ENCODE results near the gene PQBP1. TPM values are rescaled to one million over a fixed set of nuclear protein-coding genes. Genes with fewer than 3 reads are reported as not detected.
A peak's percentile ranks its signal among the peaks of the same experiment; 100 is the strongest.

Gene PQBP1
- total RNA-seq, 2 donors from 2014 or later: 43.6 to 48.1 TPM

DNA sequence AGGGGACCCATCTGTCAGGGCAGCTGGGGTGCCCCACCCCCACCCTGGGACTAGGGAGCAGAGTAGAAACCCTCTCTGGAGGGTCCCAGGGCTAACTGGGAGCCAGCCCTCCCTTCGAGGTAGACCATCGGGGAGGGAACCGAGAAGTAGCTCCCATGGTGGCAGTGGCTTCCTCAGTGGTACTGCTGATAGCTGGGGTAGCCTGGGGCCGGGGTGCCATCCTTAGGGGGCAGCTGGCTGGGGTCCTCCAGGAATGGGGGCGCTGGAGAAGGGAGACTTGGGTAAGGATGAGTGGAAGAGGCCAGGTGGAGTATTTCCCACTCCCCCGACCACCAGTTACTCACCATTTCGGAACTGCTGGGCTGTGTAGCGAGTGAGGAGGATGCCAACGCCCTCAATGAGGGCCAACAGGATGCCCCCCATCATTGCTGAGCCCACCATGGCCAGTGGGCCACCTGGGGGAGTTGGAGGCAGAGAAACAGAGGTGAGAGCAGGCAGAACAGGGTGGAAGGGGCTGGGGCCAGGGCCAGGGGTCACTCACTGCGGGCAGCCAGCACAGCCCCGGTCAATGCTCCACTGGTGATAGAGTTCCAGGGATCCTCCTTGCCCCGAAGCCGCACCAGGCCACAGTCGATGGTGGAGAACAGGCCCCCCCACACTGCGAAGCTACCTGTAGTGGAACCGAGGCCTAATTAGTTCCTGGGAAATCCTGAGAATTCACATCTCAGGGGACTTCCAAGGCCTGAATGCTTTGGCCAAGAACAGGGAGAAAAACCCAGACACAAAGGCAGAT is 4.0 kb upstream of the PQBP1 start:
- WGBS, 2 donors: 85 to 95% methylated on average over 8 to 10 of the region's 16 CpGs
- ATAC-seq (no peak), DNase-seq (no peak)
- Histone ChIP-seq H3K27me3 (no peaks in the 10 kb centered on the region), H3K36me3 (replicated peaks in 1 of 2; ENCODE audit: insufficient read depth in 1 of 2, low read depth in 2 of 2) (no peaks in the 10 kb centered on the region), H3K9me3 (no peaks in the 10 kb centered on the region), H3K4me3 (no peak overlapping the region), H3K27ac (no peak overlapping the region), H3K4me1 (peaks cover 16% of the 10 kb centered on the region)
- TF ChIP-seq POLR2A (IDR thresholded peaks at IDR 0.05): no peak
- TF ChIP-seq CTCF (IDR thresholded peaks at IDR 0.05): no peak
- intact Hi-C loops (cut with DNase I): no loop called here

- intact Hi-C loops (cut with DNase I): no loop called here
- H3K9me3 ChIP-seq: no peaks in the 10 kb centered on the region
Observed at GRCh38 chrX:48894891-48895290, 2.8 kb upstream of the PQBP1 start.

DNA sequence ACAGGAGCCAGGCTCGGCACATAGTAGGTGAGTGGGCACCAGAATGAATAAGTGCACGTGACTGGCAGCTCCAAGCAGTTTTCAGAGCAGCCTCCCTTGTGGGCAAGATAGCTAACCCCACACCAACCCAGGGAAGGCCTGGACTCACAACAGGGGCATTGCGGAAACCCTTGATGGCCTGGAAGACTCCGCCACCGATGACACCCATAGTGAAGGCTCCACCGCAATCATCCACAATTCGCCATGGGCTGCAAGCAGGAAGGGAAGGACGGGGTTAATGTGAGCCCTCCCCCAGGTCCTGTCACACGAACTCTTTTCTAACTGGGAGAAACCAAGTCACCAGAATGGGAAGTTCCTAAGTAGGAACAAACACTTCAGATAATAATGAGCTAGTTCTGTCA is 1.1 kb upstream of the PQBP1 start:
- no peaks in the 10 kb centered on the region for H3K9me3 ChIP-seq
- H3K27me3 ChIP-seq: no peaks in the 10 kb centered on the region
- intact Hi-C loops (cut with DNase I): no loop called here
- WGBS, 2 donors: 18 to 33% methylated on average over 1 to 7 of the region's 9 CpGs
- no peak for DNase-seq
- no peak overlapping the region for H3K4me3 ChIP-seq
- H3K4me1 ChIP-seq: peaks cover 22% of the 10 kb centered on the region
- peaks cover 0 to 1% of the 10 kb centered on the region in 2 donors for H3K36me3 ChIP-seq (replicated peaks in 1 of 2; ENCODE audit: insufficient read depth in 1 of 2, low read depth in 2 of 2)
- no peak for TF ChIP-seq CTCF (IDR thresholded peaks at IDR 0.05)
- no peak for TF ChIP-seq POLR2A (IDR thresholded peaks at IDR 0.05)
- ATAC-seq: no peak
- peak overlapping the region; percentile 92 to 98 (median 94) for H3K27ac ChIP-seq

More at GRCh38 chrX:48894891-48895290, 2.8 kb upstream of the PQBP1 start:
- ATAC-seq (no peak), DNase-seq (no peak)
- H3K27ac ChIP-seq: no peak overlapping the region
- H3K27me3 ChIP-seq: no peaks in the 10 kb centered on the region
- H3K36me3 ChIP-seq (replicated peaks in 1 of 2; ENCODE audit: insufficient read depth in 1 of 2, low read depth in 2 of 2): no peaks in the 10 kb centered on the region
- H3K4me1 ChIP-seq: peaks cover 26% of the 10 kb centered on the region
- TF ChIP-seq CTCF (IDR thresholded peaks at IDR 0.05) (no peak), POLR2A (IDR thresholded peaks at IDR 0.05) (no peak)
- H3K4me3 ChIP-seq: no peak overlapping the region
- WGBS, 2 donors: 82 to 88% methylated on average over 6 of the region's 6 CpGs

DNA sequence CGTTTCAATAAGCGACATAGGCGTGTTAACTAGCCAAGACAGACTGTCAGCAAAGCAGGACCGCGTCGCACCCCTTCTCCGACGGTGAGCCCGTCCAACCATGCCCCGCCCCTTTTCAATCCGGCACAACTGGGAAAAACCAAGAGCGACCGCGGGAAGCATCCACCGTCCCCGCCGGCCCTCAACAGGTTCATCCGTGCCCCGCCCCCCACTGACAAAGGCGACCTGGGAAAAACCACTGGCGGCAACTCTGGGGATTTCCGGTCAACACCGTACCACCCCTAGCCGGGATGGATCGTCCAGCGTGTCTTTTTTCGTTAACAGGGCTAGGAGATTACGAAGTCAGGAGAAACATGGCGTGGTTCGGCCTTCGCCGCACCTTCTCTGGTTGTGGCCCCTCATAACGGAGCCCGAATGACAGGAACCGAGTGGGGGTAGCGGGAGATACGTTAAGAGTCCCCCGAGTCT is 539 bp upstream of the PQBP1 start:
- DNase-seq (peak; percentile 80 to 86 (median 82)), ATAC-seq (peak; percentile 60)
- WGBS, 2 donors: 0% methylated on average over 12 to 28 of the region's 38 CpGs
- no peaks in the 10 kb centered on the region for H3K27me3 ChIP-seq
- peak overlapping the region; percentile 92 to 98 (median 94) for H3K27ac ChIP-seq
- intact Hi-C loops (cut with DNase I): no loop called here
- TF ChIP-seq POLR2A (IDR thresholded peaks at IDR 0.05): no peak
- TF ChIP-seq CTCF (IDR thresholded peaks at IDR 0.05): no peak
- H3K9me3 ChIP-seq: no peaks in the 10 kb centered on the region
- peaks cover 0 to 5% of the 10 kb centered on the region in 2 donors for H3K36me3 ChIP-seq (replicated peaks in 1 of 2; ENCODE audit: insufficient read depth in 1 of 2, low read depth in 2 of 2)
- H3K4me3 ChIP-seq: peak overlapping the region; percentile 32 to 44
- peaks cover 22% of the 10 kb centered on the region for H3K4me1 ChIP-seq

DNA sequence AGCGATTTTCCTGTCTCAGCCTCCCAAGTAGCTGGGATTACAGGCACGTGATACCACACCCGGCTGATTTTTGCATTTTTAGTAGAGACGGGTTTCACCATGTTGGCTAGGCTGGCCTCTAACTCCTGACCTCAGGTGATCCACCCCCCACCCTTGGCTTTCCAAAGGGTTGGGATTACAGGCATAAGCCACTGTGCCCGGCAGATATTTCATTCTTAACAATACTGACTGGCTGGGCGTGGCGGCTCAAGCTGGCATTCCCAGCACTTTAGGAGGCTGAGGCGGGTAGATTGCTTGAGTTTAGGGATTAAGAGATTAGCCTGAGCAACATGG is 1.3 kb downstream of the PQBP1 start:
- TF ChIP-seq CTCF (IDR thresholded peaks at IDR 0.05) (no peak), POLR2A (IDR thresholded peaks at IDR 0.05) (no peak)
- intact Hi-C loops (cut with DNase I): no loop called here
- Histone ChIP-seq H3K27me3 (no peaks in the 10 kb centered on the region), H3K9me3 (no peaks in the 10 kb centered on the region), H3K27ac (no peak overlapping the region), H3K36me3 (replicated peaks in 1 of 2; ENCODE audit: insufficient read depth in 1 of 2, low read depth in 2 of 2) (peaks cover 0 to 5% of the 10 kb centered on the region in 2 donors), H3K4me1 (peaks cover 22% of the 10 kb centered on the region), H3K4me3 (no peak overlapping the region)
- WGBS, 2 donors: 71% methylated on average over 7 of the region's 8 CpGs; no CpG with 5 or more reads in 1 of the 2 donors
- ATAC-seq (no peak), DNase-seq (no peak)
